Stomach (tissue), 4 donors: ENCODE results near the gene PKHD1.

Source experiments
- EP300 ChIP-seq: sonication (generic); formaldehyde crosslinking; IDR thresholded peaks from one replicate; pipeline ENCODE4 v1.6.1; 2017; ENCODE audit warnings: antibody characterized with exemption
- POLR2A ChIP-seq, 4 donors: fragments of 450-650 bp; IDR thresholded peaks; one replicate each; pipeline ENCODE4 v1.6.1; 2016; ENCODE audit warnings: antibody characterized with exemption in 4 of 4, control low read depth in 2 of 4, mild to moderate bottlenecking in 1 of 4, moderate library complexity in 1 of 4
- TF ChIP-seq, protein P1 (sequence below), 7 experiments: fragments of 450-650 bp in 4 of 7; fragments of 200-600 bp in 3 of 7; sonication (generic) in 3 of 7; IDR thresholded peaks; one replicate each; pipeline ENCODE4 v1.5.1; 2016 to 2019; ENCODE audit warnings: antibody characterized with exemption in 7 of 7, control low read depth in 2 of 7, mild to moderate bottlenecking in 1 of 7

DNA sequence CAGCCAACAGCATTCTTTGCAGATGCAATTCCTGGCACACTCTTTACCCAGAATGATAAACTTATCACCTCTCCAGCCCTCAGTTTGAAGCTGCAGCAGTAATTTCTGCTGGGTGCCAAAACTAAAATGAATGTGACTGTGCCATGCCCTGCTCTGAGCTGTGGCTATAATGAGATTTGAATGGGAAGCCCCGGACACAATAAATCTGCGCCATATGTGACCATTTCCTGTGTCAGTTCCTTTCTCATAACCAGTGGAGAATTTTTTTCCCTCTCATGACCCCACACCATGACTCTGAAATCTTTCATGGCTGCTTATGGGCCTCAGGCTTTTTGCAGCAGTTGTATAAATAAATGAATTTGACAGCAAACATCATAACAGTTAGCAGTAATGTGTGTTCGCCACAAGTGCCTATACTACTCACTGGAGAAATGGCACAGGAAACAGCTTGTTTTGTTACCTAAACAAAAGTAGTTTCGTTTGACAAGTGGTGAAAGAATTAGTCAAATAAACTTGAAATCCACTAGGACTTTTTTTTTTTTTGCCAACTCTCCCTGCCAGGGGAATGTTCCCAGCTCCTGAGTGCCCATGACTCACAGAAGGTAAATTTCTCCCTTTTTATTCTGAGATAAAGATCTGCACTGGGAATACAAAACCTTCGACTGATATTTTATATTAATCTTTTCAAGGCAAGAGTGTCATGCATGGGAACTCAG is 408.4 kb downstream of the PKHD1 start:
- TF ChIP-seq, protein P1, sequence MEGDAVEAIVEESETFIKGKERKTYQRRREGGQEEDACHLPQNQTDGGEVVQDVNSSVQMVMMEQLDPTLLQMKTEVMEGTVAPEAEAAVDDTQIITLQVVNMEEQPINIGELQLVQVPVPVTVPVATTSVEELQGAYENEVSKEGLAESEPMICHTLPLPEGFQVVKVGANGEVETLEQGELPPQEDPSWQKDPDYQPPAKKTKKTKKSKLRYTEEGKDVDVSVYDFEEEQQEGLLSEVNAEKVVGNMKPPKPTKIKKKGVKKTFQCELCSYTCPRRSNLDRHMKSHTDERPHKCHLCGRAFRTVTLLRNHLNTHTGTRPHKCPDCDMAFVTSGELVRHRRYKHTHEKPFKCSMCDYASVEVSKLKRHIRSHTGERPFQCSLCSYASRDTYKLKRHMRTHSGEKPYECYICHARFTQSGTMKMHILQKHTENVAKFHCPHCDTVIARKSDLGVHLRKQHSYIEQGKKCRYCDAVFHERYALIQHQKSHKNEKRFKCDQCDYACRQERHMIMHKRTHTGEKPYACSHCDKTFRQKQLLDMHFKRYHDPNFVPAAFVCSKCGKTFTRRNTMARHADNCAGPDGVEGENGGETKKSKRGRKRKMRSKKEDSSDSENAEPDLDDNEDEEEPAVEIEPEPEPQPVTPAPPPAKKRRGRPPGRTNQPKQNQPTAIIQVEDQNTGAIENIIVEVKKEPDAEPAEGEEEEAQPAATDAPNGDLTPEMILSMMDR (IDR thresholded peaks at IDR 0.05), result no peak
- TF ChIP-seq POLR2A (IDR thresholded peaks at IDR 0.05) (no peak), EP300 (no peak)
